ENCODE results near the gene SLMAP. TPM values are rescaled to one million over a fixed set of nuclear protein-coding genes. Genes with fewer than 3 reads are reported as not detected.
A peak's percentile ranks its signal among the peaks of the same experiment; 100 is the strongest.

The SLMAP gene
- polyA plus RNA-seq, 2 of the 4 experiments (the other 2 are of a cell fraction) = 15.2 to 33.1 TPM

- POLR2A ChIA-PET = interaction anchor here (1.1 kb wide), 1 partner anchor 46 kb away, joined by 3 read pairs; the partner anchor contains the start of gene FLNB
These were observed 206.3 kb downstream of the SLMAP start for GRCh38 chr3:57962448-57962834.

GRCh38 chr3:57963811-57964346 is 207.8 kb downstream of the SLMAP start:
- WGBS (ENCODE audit: missing lambda C conversion rate) = 89% methylated on average over 7 of the region's 7 CpGs
- FAIRE-seq (no peak), DNase-seq (ENCODE audit: low read depth in 1 of 2, low spot score in 1 of 2) (no peak), ATAC-seq (no peak)
- Histone ChIP-seq H3K4me2 (no peak overlapping the region), H3K9me3 (no peaks in the 10 kb centered on the region), H3K27ac (peak overlapping the region; percentile 55 to 86), H3K4me1 (peaks cover 47% of the 10 kb centered on the region), H3K4me3 (no peak overlapping the region)
- TF ChIP-seq HES2 (IDR thresholded peaks at IDR 0.05) (no peak), JUN (IDR thresholded peaks at IDR 0.05) (no peak), FOSL2 (IDR thresholded peaks at IDR 0.05) (no peak), FOSL2 (CRISPR knock-in tag; IDR thresholded peaks at IDR 0.05) (no peak), CTCF (IDR thresholded peaks at IDR 0.05) (no peak), NR3C1 (IDR thresholded peaks at IDR 0.05) (no peak), TFCP2L1 (CRISPR knock-in tag; IDR thresholded peaks at IDR 0.05) (no peak), ZFP36 (IDR thresholded peaks at IDR 0.05; ENCODE audit: borderline replicate concordance, partially characterized antibody) (no peak), RARB (CRISPR knock-in tag; IDR thresholded peaks at IDR 0.05) (no peak), MAX (IDR thresholded peaks at IDR 0.05) (no peak), ATOH8 (CRISPR knock-in tag; IDR thresholded peaks at IDR 0.05; ENCODE audit: low read depth) (no peak), CEBPB (IDR thresholded peaks at IDR 0.05) (no peak), USF2 (IDR thresholded peaks at IDR 0.05) (no peak)
- POLR2A ChIA-PET = no interaction called here
- CTCF ChIA-PET = interaction anchor here (2.7 kb wide), 1 partner anchor 43 kb away, joined by 13 read pairs; no protein-coding TSS in a partner anchor

More at GRCh38 chr3:57962448-57962834, 206.3 kb downstream of the SLMAP start:
- 87% methylated on average over 6 of the region's 6 CpGs for WGBS (ENCODE audit: missing lambda C conversion rate)
- no peak overlapping the region for H3K4me2 ChIP-seq
- FAIRE-seq = no peak
- H3K9me3 ChIP-seq = no peaks in the 10 kb centered on the region
- no peak for ATAC-seq
- no peak overlapping the region for H3K4me3 ChIP-seq
- DNase-seq (ENCODE audit: low read depth in 1 of 2, low spot score in 1 of 2) = no peak
- peaks cover 42% of the 10 kb centered on the region for H3K4me1 ChIP-seq
- TF ChIP-seq ZFP36 (IDR thresholded peaks at IDR 0.05; ENCODE audit: borderline replicate concordance, partially characterized antibody) (no peak), ESRRA (IDR thresholded peaks at IDR 0.05; ENCODE audit: borderline replicate concordance, low read length) (peak; percentile 90)
- CTCF ChIA-PET = interaction anchor here (0.6 to 3.0 kb wide), 35 partner anchors 8 to 425 kb away, joined by 3 to 22 read pairs (median 4); partner anchors contain the start of gene FLNB
- H3K27ac ChIP-seq = peak overlapping the region; percentile 81 to 86

- WGBS (ENCODE audit: missing lambda C conversion rate) = 51% methylated on average over 4 of the region's 4 CpGs
- H3K4me1 ChIP-seq = peaks cover 50% of the 10 kb centered on the region
- no peak overlapping the region for H3K4me3 ChIP-seq
- peak overlapping the region; percentile 92 to 98 for H3K27ac ChIP-seq
- ATAC-seq (no peak), FAIRE-seq (no peak), DNase-seq (ENCODE audit: low read depth in 1 of 2, low spot score in 1 of 2) (no peak)
- peak overlapping the region; percentile 14; the same call in 1 of the 3 replicates for H3K4me2 ChIP-seq
- TF ChIP-seq CEBPB (IDR thresholded peaks at IDR 0.05) (peak; percentile 17 to 49; a peak in 1 of 4 replicates), ELK1 (IDR thresholded peaks at IDR 0.05; ENCODE audit: low read depth, low read length) (no peak)
- H3K9me3 ChIP-seq = no peaks in the 10 kb centered on the region
- CTCF ChIA-PET = interaction anchor here (0.9 to 2.2 kb wide), 3 partner anchors 12 to 332 kb away, joined by 3 to 7 read pairs (median 3); partner anchors contain the start of gene FLNB
- POLR2A ChIA-PET = no interaction called here
These were observed 210.7 kb downstream of the SLMAP start for GRCh38 chr3:57966829-57967228.
